ENCODE data around the gene MLH3.

DNA sequence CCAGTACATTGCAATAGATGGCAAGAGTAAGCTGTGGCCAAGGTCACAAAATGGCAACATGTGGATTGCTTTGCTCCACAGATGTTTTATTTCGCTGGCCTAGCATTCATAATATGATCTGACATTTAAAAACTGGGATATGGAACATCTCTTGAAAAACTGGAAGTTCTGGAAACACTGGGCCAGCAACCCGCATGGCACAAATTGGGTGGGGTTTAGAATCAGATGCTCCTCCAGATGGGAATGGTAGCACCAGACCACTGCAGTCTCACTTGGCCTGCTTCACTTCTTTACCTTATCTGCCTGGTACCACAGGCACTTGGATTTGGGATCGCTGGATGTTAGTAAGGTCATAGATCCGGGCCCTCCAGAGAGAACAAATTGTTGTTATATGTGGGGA is 28.3 kb upstream of the MLH3 start:
- TF ChIP-seq POLR2AphosphoS5 (IDR thresholded peaks at IDR 0.05; ENCODE audit: low read depth) (no peak), JUNB (IDR thresholded peaks at IDR 0.05; ENCODE audit: unreplicated experiment) (no peak), EZH2 (IDR thresholded peaks at IDR 0.05; ENCODE audit: low read depth, unreplicated experiment) (no peak), CREB1 (CRISPR knock-in tag; IDR thresholded peaks at IDR 0.05; ENCODE audit: low read depth) (no peak), ZNF114 (CRISPR knock-in tag; IDR thresholded peaks at IDR 0.05) (no peak), ZNF331 (CRISPR knock-in tag; IDR thresholded peaks at IDR 0.05; ENCODE audit: low read depth) (no peak)
- TF ChIP-seq, protein P1, sequence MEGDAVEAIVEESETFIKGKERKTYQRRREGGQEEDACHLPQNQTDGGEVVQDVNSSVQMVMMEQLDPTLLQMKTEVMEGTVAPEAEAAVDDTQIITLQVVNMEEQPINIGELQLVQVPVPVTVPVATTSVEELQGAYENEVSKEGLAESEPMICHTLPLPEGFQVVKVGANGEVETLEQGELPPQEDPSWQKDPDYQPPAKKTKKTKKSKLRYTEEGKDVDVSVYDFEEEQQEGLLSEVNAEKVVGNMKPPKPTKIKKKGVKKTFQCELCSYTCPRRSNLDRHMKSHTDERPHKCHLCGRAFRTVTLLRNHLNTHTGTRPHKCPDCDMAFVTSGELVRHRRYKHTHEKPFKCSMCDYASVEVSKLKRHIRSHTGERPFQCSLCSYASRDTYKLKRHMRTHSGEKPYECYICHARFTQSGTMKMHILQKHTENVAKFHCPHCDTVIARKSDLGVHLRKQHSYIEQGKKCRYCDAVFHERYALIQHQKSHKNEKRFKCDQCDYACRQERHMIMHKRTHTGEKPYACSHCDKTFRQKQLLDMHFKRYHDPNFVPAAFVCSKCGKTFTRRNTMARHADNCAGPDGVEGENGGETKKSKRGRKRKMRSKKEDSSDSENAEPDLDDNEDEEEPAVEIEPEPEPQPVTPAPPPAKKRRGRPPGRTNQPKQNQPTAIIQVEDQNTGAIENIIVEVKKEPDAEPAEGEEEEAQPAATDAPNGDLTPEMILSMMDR (conservative IDR thresholded peaks at IDR 0.05; ENCODE audit: low read depth in 2 of 2): no peak
- TF ChIP-seq, protein P2, sequence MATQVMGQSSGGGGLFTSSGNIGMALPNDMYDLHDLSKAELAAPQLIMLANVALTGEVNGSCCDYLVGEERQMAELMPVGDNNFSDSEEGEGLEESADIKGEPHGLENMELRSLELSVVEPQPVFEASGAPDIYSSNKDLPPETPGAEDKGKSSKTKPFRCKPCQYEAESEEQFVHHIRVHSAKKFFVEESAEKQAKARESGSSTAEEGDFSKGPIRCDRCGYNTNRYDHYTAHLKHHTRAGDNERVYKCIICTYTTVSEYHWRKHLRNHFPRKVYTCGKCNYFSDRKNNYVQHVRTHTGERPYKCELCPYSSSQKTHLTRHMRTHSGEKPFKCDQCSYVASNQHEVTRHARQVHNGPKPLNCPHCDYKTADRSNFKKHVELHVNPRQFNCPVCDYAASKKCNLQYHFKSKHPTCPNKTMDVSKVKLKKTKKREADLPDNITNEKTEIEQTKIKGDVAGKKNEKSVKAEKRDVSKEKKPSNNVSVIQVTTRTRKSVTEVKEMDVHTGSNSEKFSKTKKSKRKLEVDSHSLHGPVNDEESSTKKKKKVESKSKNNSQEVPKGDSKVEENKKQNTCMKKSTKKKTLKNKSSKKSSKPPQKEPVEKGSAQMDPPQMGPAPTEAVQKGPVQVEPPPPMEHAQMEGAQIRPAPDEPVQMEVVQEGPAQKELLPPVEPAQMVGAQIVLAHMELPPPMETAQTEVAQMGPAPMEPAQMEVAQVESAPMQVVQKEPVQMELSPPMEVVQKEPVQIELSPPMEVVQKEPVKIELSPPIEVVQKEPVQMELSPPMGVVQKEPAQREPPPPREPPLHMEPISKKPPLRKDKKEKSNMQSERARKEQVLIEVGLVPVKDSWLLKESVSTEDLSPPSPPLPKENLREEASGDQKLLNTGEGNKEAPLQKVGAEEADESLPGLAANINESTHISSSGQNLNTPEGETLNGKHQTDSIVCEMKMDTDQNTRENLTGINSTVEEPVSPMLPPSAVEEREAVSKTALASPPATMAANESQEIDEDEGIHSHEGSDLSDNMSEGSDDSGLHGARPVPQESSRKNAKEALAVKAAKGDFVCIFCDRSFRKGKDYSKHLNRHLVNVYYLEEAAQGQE (IDR thresholded peaks at IDR 0.05; ENCODE audit: unreplicated experiment): no peak
